ENCODE data around the gene PRDX5. TPM values are rescaled to one million over a fixed set of nuclear protein-coding genes. Genes with fewer than 3 reads are reported as not detected.

Gene PRDX5
- total RNA-seq, 1 experiment from 2014 or later = 267 TPM

GRCh38 chr11:64341851-64342791 lies 24.2 kb downstream of the PRDX5 start:
- Histone ChIP-seq H2AFZ (ENCODE audit: low read depth, low read length, poor library complexity, severe bottlenecking) (no peak overlapping the region), H3K4me3 (replicated peaks in 1 of 2; ENCODE audit: low read depth in 1 of 2, low read length in 2 of 2) (peak overlapping the region; percentile 43 to 61)

More at GRCh38 chr11:64341851-64342791, 24.2 kb downstream of the PRDX5 start:
- Histone ChIP-seq H3K4me2 (ENCODE audit: low read length) (peak overlapping the region; percentile 92), H4K20me1 (ENCODE audit: insufficient read depth) (no peaks in the 10 kb centered on the region), H3K9ac (ENCODE audit: low read length) (peak overlapping the region; percentile 76), H3K36me3 (ENCODE audit: control insufficient read depth in 1 of 2, insufficient read depth in 2 of 2, low read length in 2 of 2) (no peaks in the 10 kb centered on the region), H3K79me2 (ENCODE audit: insufficient read depth, low read length) (no peaks in the 10 kb centered on the region), H3K27me3 (ENCODE audit: insufficient read depth, low read length) (no peaks in the 10 kb centered on the region), H3K27ac (ENCODE audit: low read depth, low read length) (peak overlapping the region; percentile 81), H3K9me3 (ENCODE audit: control insufficient read depth in 1 of 2, insufficient read depth in 1 of 2, low read depth in 1 of 2, low read length in 2 of 2) (no peaks in the 10 kb centered on the region), H3K4me1 (ENCODE audit: control insufficient read depth in 1 of 2, insufficient read depth in 2 of 2, low read length in 2 of 2) (peaks cover 14 to 35% of the 10 kb centered on the region in 2 experiments), H3K9me2 (ENCODE audit: insufficient read depth) (no peaks in the 10 kb centered on the region)
- TF ChIP-seq SP1 (IDR thresholded peaks at IDR 0.05; ENCODE audit: low read depth) = no peak
- no peak for TF ChIP-seq SRF (IDR thresholded peaks at IDR 0.05; ENCODE audit: low read depth)
- peak in 1 of 3 experiments; percentile 51; a peak in 3 of 6 replicates for TF ChIP-seq CTCF (IDR thresholded peaks at IDR 0.05 in 2 of 3, conservative IDR thresholded peaks at IDR 0.05 in 1 of 3; ENCODE audit: borderline replicate concordance in 1 of 3, insufficient read depth in 1 of 3, low read depth in 2 of 3, low read length in 2 of 3)
- peak; percentile 90; the same call in 1 of the 2 replicates for TF ChIP-seq ZFX (IDR thresholded peaks at IDR 0.05)
- TF ChIP-seq POLR2AphosphoS5 (IDR thresholded peaks at IDR 0.05; ENCODE audit: low read depth, low read length) = peak; percentile 84
- TF ChIP-seq TCF7L2 (IDR thresholded peaks at IDR 0.05; ENCODE audit: borderline replicate concordance, extremely low read depth, insufficient read depth, insufficient read length) = no peak
- TF ChIP-seq JUND (IDR thresholded peaks at IDR 0.05) = no peak
- TF ChIP-seq, protein P1, sequence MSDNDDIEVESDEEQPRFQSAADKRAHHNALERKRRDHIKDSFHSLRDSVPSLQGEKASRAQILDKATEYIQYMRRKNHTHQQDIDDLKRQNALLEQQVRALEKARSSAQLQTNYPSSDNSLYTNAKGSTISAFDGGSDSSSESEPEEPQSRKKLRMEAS (IDR thresholded peaks at IDR 0.05) = no peak
- TF ChIP-seq POLR2A (IDR thresholded peaks at IDR 0.05; ENCODE audit: borderline replicate concordance, extremely low read depth, insufficient read depth, insufficient read length) = peak; percentile 58
- no peak for TF ChIP-seq CBX3 (IDR thresholded peaks at IDR 0.05; ENCODE audit: low read depth)
- TF ChIP-seq, protein P2, sequence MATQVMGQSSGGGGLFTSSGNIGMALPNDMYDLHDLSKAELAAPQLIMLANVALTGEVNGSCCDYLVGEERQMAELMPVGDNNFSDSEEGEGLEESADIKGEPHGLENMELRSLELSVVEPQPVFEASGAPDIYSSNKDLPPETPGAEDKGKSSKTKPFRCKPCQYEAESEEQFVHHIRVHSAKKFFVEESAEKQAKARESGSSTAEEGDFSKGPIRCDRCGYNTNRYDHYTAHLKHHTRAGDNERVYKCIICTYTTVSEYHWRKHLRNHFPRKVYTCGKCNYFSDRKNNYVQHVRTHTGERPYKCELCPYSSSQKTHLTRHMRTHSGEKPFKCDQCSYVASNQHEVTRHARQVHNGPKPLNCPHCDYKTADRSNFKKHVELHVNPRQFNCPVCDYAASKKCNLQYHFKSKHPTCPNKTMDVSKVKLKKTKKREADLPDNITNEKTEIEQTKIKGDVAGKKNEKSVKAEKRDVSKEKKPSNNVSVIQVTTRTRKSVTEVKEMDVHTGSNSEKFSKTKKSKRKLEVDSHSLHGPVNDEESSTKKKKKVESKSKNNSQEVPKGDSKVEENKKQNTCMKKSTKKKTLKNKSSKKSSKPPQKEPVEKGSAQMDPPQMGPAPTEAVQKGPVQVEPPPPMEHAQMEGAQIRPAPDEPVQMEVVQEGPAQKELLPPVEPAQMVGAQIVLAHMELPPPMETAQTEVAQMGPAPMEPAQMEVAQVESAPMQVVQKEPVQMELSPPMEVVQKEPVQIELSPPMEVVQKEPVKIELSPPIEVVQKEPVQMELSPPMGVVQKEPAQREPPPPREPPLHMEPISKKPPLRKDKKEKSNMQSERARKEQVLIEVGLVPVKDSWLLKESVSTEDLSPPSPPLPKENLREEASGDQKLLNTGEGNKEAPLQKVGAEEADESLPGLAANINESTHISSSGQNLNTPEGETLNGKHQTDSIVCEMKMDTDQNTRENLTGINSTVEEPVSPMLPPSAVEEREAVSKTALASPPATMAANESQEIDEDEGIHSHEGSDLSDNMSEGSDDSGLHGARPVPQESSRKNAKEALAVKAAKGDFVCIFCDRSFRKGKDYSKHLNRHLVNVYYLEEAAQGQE (IDR thresholded peaks at IDR 0.05; ENCODE audit: low read depth) = no peak
- TF ChIP-seq YY1 (IDR thresholded peaks at IDR 0.05; ENCODE audit: extremely low read depth, insufficient replicate concordance, low read depth, low read length) = no peak
- TF ChIP-seq ZBTB33 (IDR thresholded peaks at IDR 0.05; ENCODE audit: extremely low read depth, insufficient replicate concordance, low read length) = no peak
- no peak for TF ChIP-seq ATF3 (IDR thresholded peaks at IDR 0.05)
- ChIA-PET CTCF (interaction anchor here (0.9 to 3.9 kb wide), 7 partner anchors 10 to 307 kb away, joined by 3 to 46 read pairs (median 5); partner anchors contain the start of genes PRDX5, STIP1 and TRMT112), RAD21 (ENCODE audit: low non-redundant PET in 1 of 2, low total read pairs in 2 of 2, uncharacterized antibody in 2 of 2, unreplicated experiment in 2 of 2) (interaction anchor here (0.9 to 2.7 kb wide), 3 partner anchors 10 to 37 kb away, joined by 5 to 14 read pairs (median 6); partner anchors contain the start of gene PRDX5 (in 1 of the 2)), POLR2A (interaction anchor here (0.5 to 1.4 kb wide), 10 partner anchors 10 to 1427 kb away, joined by 3 to 16 read pairs (median 5); partner anchors contain the start of genes PRDX5 and TRMT112)
- BruUV-seq (replicated peaks) = no TSS peak
- ATAC-seq = peak; percentile 92
- peak; percentile 80 for DNase-seq (ENCODE audit: low read depth, low spot score)
- intact Hi-C loops (cut with micrococcal nuclease) = loop anchor here (5.0 kb wide), 1 partner anchor 35 kb away; the partner anchor contains the start of gene ESRRA

All from HCT116 (cell line).